ENCODE data around the gene RHCG.

The RHCG gene

GRCh38 chr15:89444241-89445225 lies 51.9 kb downstream of the RHCG start:
- no peak for DNase-seq (ENCODE audit: low read depth)

DNA sequence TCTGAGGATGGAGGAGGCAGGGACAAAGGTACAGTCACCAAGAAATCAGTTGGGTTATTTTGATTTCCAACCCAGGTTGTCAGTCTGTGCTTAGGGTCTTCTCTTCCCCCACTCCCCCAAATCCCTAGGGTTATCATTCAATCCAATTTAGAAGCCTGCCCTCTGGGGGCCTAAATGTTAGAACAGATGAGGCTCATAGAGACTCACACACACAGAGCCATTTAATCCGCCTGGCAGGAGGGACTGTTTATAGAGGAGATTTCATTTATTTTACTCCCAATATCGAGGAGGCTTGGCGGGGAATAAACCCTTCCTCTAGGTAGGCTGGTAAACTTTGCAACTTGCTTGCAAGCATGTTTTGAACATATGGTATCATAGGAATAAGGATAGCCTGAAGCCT lies 52.8 kb downstream of the RHCG start:
- no peak for DNase-seq (ENCODE audit: low read depth)

- no peak for DNase-seq (ENCODE audit: low read depth)
Observed at GRCh38 chr15:89442671-89443307, 53.6 kb downstream of the RHCG start.

GRCh38 chr15:89442155-89442554 lies 54.2 kb downstream of the RHCG start:
- DNase-seq (ENCODE audit: low read depth), result no peak

GRCh38 chr15:89441295-89441812 lies 55.0 kb downstream of the RHCG start:
- DNase-seq (ENCODE audit: low read depth), result no peak

DNA sequence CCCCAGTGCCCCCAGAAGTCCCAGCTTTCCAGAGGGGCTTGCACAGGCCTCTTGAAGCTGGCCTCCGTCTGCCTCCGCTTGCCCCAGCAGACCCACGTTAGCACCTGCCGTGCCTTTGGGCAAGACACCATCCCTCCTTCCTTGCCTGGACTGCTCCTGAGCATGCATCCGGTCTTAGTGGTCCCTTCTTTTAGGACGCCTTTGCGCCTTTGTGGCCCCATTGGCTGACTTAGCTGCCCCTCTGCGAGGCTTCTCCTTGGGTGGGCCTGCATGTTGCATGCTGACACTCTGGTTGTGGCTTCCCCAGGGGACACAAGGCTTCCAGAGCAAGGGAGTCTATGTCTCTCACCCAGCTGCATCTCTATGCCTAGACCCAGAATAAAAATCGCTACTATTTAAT lies 56.6 kb downstream of the RHCG start:
- no peak for DNase-seq (ENCODE audit: low read depth)

- no peak for DNase-seq (ENCODE audit: low read depth)
Observed at GRCh38 chr15:89436560-89437311, 59.6 kb downstream of the RHCG start.

GRCh38 chr15:89435362-89435761 lies 61.0 kb downstream of the RHCG start:
- DNase-seq (ENCODE audit: low read depth), result no peak

DNA sequence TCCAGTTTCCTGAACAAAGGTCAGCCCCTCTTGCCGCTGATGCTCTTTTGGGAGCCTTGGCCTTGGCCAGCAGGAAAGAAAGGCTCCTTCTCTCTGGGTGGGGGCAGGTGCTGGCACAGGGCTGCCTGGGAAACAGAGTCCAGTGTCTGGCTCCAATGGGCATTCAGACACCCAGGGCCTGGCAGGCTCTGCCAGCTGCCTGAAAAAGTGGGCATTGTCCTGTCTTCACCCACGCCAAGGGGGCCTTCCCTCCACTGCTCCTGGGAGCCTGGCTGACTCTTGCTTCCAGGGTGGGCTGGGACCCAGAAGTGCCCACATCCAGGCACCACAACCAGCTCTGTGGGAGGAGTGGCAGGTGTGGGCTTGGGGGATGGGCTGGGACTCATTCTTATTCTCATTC lies 62.7 kb downstream of the RHCG start:
- DNase-seq (ENCODE audit: low read depth), result no peak

- peak; percentile 14 for DNase-seq (ENCODE audit: low read depth)
Observed at GRCh38 chr15:89430530-89431341, 65.6 kb downstream of the RHCG start.

GRCh38 chr15:89429986-89430385 lies 66.4 kb downstream of the RHCG start:
- DNase-seq (ENCODE audit: low read depth), result no peak

DNA sequence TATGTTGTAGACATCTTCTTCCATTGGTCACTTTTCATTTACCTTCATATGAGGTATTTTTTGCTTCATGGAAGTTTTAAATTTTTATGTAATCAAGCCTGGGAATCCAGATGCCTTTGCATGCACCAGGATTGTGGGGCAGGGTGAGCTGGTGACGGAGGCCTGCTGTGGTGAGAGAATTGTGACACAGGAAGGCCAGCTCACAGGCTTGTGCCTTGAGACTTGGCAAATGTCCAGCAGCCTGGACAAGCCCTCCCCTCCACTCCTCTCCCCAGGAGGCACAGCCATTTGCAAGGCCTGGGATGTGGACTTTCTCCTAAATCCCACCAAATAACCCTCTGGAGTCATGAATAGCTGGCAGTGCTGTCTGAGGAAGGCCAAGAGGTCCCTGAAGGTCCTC lies 67.4 kb downstream of the RHCG start:
- no peak for DNase-seq (ENCODE audit: low read depth)

DNA sequence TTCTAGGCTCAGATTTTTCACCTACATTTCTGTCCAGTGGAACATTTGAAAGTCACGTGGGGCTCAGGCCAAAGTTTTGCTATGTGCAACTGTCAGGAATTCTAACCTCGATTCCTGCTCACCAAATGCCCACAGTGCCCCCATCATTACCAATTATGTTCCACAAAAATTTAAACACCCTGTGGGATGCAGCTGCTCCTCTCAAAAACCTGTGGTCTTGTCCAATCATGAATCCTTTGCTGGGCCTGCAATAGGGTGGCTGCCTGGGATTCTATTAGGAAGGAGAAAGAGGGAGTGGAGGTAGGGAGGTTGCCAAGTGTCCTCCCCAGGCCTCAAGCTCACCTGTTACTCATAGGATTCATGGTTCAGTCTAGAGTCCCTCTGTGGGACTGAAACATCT lies 68.1 kb downstream of the RHCG start:
- DNase-seq (ENCODE audit: low read depth), result no peak

DNA sequence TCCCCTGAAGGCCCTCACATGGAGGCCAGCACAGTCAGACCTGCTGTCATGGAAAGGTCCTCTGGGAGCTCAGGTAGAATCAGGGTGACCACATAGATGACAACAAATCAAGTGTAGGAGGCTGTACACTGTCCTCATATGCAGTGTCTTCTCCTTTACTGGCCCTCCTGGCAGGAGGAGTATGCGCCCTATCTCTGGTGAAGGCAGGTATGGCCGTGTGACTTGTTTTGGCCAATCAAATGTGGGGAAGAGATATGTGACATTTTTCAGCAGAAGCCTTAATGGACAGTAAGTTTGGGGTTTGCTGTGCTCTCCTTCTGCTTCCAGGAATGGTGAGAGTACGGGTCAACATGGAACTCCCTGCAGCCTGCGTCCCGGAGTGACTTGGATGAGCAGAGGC lies 69.9 kb downstream of the RHCG start:
- no peak for DNase-seq (ENCODE audit: low read depth)

DNA sequence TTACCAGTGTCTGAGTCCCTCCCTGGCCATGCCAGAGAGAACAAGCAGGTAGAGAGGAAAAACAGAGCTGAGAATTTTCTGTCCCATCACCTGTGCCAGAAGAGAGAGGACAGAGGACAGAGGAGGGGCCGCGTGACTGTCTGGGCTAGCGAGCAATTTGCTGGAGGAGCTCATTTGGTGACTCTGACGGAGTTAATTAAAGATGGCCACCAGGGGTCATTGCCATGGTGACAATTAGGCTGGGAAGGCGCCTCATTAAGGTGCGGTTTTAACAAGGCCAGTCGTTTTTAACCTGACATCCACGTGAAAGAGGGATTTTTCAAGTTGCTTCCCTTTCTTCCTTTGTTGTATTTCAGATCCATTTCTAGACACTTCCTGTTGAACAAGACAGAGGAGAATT lies 72.4 kb downstream of the RHCG start:
- DNase-seq (ENCODE audit: low read depth), result no peak

Data from fibroblast of the conjunctiva (primary cell).